Erythroblast (primary cell): ENCODE results near the gene AIG1.

Experiments
- GATA1 ChIP-seq: IDR thresholded peaks from 2 replicates; pipeline ENCODE4 v1.6.1; 2011; ENCODE audit warnings: low read depth, mild to moderate bottlenecking, control low read depth, low read length, moderate library complexity
- POLR2A ChIP-seq: IDR thresholded peaks from 2 replicates; pipeline ENCODE4 v1.6.1; 2011; ENCODE audit warnings: mild to moderate bottlenecking, low read length

DNA sequence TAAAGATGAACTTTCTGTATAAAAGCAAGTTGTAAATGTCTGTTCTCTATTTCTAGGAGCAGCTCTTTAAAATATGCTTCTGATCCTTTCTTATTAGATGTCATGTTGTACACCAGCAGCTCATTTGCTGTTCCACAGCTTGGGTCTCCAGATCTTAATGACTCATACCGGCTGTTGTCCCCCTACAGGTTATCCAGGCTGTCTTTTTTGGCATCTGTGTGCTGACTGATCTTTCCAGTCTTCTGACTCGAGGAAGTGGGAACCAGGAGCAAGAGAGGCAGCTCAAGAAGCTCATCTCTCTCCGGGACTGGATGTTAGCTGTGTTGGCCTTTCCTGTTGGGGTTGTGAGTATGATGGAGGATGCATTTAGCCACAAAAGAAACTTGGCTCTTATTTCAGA, 76.0 kb downstream of the AIG1 start:
- no peak for TF ChIP-seq POLR2A
- no peak for TF ChIP-seq GATA1
